GM10248 (cell line): ENCODE results near the gene MAPRE3.

Experiments used
- CTCF ChIA-PET: fragments of 300-600 bp; sonication (Branson Sonifier 250); formaldehyde crosslinking; extraction: SDS; loops from one replicate; lab custom pipeline; 2021; ENCODE audit warnings: antibody characterized with exemption; lab: Yijun Ruan, JAX
- POLR2A ChIA-PET: fragments of 350-650 bp; sonication (Branson Sonifier 250); formaldehyde crosslinking; extraction: SDS; loops from one replicate; lab custom pipeline; 2020; ENCODE audit warnings: antibody characterized with exemption; lab: Yijun Ruan, JAX
- DNase-seq: peaks from one replicate; pipeline ENCODE4 v3.0.0; 2012; ENCODE audit errors: extremely low spot score
- CTCF ChIP-seq: IDR thresholded peaks from 2 replicates; pipeline ENCODE4 v1.5.1; 2012; ENCODE audit warnings: mild to moderate bottlenecking, low read depth; ENCODE audit errors: extremely low read depth, missing control alignments, control extremely low read depth

Gene MAPRE3

GRCh38 chr2:27041752-27042151 lies 71.3 kb downstream of the MAPRE3 start:
- ChIA-PET POLR2A (interaction anchor here (1.0 to 4.0 kb wide), 2 partner anchors 8 kb away, joined by 3 to 30 read pairs; partner anchors contain the start of gene AGBL5), CTCF (interaction anchor here (0.6 to 1.6 kb wide), 6 partner anchors 9 to 129 kb away, joined by 3 to 5 read pairs (median 3); partner anchors contain the start of gene KHK)
- DNase-seq, result peak; percentile 40
- TF ChIP-seq CTCF, result no peak

GRCh38 chr2:27042159-27042661 lies 71.8 kb downstream of the MAPRE3 start:
- ChIA-PET POLR2A (interaction anchor here (1.0 to 4.0 kb wide), 2 partner anchors 8 to 9 kb away, joined by 3 to 30 read pairs; partner anchors contain the start of gene AGBL5), CTCF (interaction anchor here (0.6 to 1.6 kb wide), 5 partner anchors 8 to 128 kb away, joined by 3 to 5 read pairs (median 3); partner anchors contain the start of gene KHK)
- DNase-seq, result peak; percentile 67
- TF ChIP-seq CTCF, result no peak

GRCh38 chr2:27042985-27043634 lies 72.7 kb downstream of the MAPRE3 start:
- no peak for DNase-seq
- POLR2A ChIA-PET, result interaction anchor here (4.0 kb wide), 1 partner anchor 7 kb away, joined by 30 read pairs; the partner anchor contains the start of gene AGBL5
- TF ChIP-seq CTCF, result no peak
- CTCF ChIA-PET, result interaction anchor here (1.2 kb wide), 2 partner anchors 10 to 60 kb away, joined by 3 to 5 read pairs; no protein-coding TSS in a partner anchor

GRCh38 chr2:27049422-27050280 lies 79.2 kb downstream of the MAPRE3 start:
- DNase-seq, result peak; percentile 85
- CTCF ChIA-PET, result interaction anchor here (0.9 to 8.7 kb wide), 12 partner anchors 8 to 230 kb away, joined by 3 to 66 read pairs (median 5); partner anchors contain the start of genes OST4 and TMEM214
- POLR2A ChIA-PET, result interaction anchor here (0.7 to 3.5 kb wide), 6 partner anchors 9 to 39 kb away, joined by 3 to 30 read pairs (median 9); no protein-coding TSS in a partner anchor
- TF ChIP-seq CTCF, result no peak

GRCh38 chr2:27050281-27050995 lies 80.0 kb downstream of the MAPRE3 start:
- CTCF ChIA-PET, result interaction anchor here (0.9 to 8.7 kb wide), 12 partner anchors 9 to 230 kb away, joined by 3 to 66 read pairs (median 6); partner anchors contain the start of genes OST4 and TMEM214
- peak; percentile 7 for TF ChIP-seq CTCF
- POLR2A ChIA-PET, result interaction anchor here (0.7 to 3.5 kb wide), 14 partner anchors 9 to 1172 kb away, joined by 3 to 30 read pairs (median 4); partner anchors contain the start of genes ASXL2, MPV17 and PPM1G
- peak; percentile 85 for DNase-seq
